GM18502 (cell line): ENCODE results near the gene RIN3.

Experiments used
- ATAC-seq: cut with Tn5 transposase; IDR thresholded peaks from one replicate; pipeline ENCODE4 v1.9.1; 2021; ENCODE audit warnings: mild to moderate bottlenecking; ENCODE audit not compliant: unreplicated experiment, poor library complexity

RIN3 gene

GRCh38 chr14:92513204-92513965, at the start of gene RIN3:
Gene RIN3 (plus strand): TSS chr14:92513781. CDS start chr14:92513933, 152 bp downstream.
- ATAC-seq, result peak; percentile 75

- ATAC-seq, result no peak
Measured at GRCh38 chr14:92464156-92464555, 49.4 kb upstream of the RIN3 start.

- ATAC-seq, result no peak
Measured at GRCh38 chr14:92464716-92465115, 48.9 kb upstream of the RIN3 start.

- ATAC-seq, result no peak
Measured at GRCh38 chr14:92465353-92466055, 48.1 kb upstream of the RIN3 start.

GRCh38 chr14:92466059-92466458, 47.5 kb upstream of the RIN3 start:
- ATAC-seq, result no peak

GRCh38 chr14:92469515-92469914, 44.1 kb upstream of the RIN3 start:
- ATAC-seq, result no peak

- ATAC-seq, result no peak
Measured at GRCh38 chr14:92470215-92470614, 43.4 kb upstream of the RIN3 start.

GRCh38 chr14:92470811-92471210, 42.8 kb upstream of the RIN3 start:
- ATAC-seq, result no peak

- ATAC-seq, result no peak
Measured at GRCh38 chr14:92471919-92472318, 41.7 kb upstream of the RIN3 start.

- ATAC-seq, result no peak
Measured at GRCh38 chr14:92472860-92473259, 40.7 kb upstream of the RIN3 start.

GRCh38 chr14:92473261-92473968, 40.2 kb upstream of the RIN3 start:
- ATAC-seq, result no peak

GRCh38 chr14:92473969-92474535, 39.5 kb upstream of the RIN3 start:
- ATAC-seq, result no peak

GRCh38 chr14:92475037-92475436, 38.5 kb upstream of the RIN3 start:
- no peak for ATAC-seq

GRCh38 chr14:92475451-92476187, 38.0 kb upstream of the RIN3 start:
- no peak for ATAC-seq

GRCh38 chr14:92480856-92481255, 32.7 kb upstream of the RIN3 start:
- ATAC-seq, result no peak

- ATAC-seq, result no peak
Measured at GRCh38 chr14:92481386-92481785, 32.2 kb upstream of the RIN3 start.

GRCh38 chr14:92481811-92482555, 31.6 kb upstream of the RIN3 start:
- ATAC-seq, result no peak

GRCh38 chr14:92482621-92483319, 30.8 kb upstream of the RIN3 start:
- no peak for ATAC-seq
